NCI-H128 (cell line): ENCODE results near the gene ACE2.
"Not testable (repeated sequence)": the region's sequence is repeated elsewhere in the genome, so short reads cannot be mapped to it uniquely, and the experiment has no call there.

Experiments used
- DNase-seq: peaks from one replicate; lab custom pipeline; 2025; ENCODE audit not compliant: unreplicated experiment; lab: John Stamatoyannopoulos, UW

Gene ACE2

DNA sequence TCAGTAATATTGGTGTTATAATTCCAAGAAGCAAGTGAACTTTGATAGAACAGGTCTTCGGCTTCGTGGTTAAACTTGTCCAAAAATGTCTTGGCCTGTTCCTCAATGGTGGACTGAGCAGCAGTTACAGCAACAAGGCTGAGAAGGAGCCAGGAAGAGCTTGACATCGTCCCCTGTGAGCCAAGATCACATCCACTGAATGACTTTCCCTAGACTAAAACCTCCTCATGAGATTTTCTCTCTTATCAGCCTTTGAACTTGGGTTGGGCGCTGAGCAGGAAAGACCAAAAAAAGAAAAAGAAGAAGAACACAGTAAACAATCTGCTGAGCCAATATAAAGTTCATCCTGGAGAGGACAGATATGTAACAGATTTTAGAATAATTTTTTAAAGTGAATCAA lies at the start of gene ACE2:
Gene ACE2, minus strand, starts transcription at position 216 of the 400 bp plus-strand sequence. Its CDS starts 49 bp downstream, at position 167.
- no peak for DNase-seq

DNA sequence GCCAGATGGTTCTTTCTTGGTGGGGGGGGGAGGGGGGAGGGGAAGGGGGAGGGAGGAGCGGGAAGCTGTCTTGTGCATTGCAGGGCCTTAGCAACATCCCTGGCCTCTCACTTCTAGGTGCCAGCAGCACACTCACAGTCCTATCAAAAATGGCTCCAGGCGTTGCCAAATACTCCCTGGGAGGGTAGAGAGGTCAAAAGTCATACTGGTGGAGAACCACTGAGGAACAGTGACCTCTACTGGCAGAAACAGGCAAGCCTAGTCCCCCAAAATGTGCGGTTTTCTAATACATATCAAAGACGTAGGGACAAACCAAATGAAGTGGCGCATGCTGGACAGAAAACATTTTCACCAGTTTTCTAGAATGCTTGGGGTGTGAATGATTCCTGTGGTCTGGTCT lies 46.8 kb upstream of the ACE2 start:
- DNase-seq = not testable (repeated sequence)

GRCh38 chrX:15646543-15646942 lies 45.8 kb upstream of the ACE2 start:
- no peak for DNase-seq

- no peak for DNase-seq
These were observed 45.3 kb upstream of the ACE2 start for GRCh38 chrX:15646031-15646430.

DNA sequence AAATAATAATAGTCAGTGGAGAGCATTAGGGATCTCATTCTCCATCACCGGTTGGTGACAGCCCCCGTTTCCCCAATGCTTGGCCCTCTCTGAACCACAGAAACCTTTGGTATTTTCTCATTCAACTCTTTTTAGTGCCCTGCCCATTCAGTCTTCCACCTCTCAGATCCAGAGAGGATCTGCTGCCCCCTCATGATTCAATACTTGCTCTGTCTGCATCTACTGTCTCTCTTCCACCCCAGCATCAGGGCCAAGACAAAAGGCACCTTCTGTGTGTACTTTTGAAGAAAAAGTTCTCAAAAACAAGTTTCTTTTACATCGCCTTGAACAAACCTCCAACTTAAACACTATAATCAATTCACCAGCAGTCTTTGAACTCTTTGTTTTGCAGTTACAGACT lies 44.5 kb upstream of the ACE2 start:
- DNase-seq = no peak

DNA sequence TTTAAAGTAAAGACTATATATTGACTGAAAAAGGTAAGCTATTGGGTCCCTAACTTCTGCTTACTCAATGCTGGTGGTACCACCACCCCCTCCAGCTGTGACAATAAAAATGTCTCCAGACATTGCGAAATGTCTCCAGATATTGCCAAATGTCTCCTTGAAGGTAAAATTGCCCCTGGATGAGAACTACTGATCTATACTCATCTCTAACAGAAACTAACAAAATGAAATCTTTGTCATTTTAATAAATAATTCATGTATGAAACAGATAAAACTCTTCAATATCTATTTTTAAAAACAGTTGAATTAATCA lies 43.8 kb upstream of the ACE2 start:
- DNase-seq = no peak

GRCh38 chrX:15643786-15644559 lies 43.2 kb upstream of the ACE2 start:
- DNase-seq = no peak

GRCh38 chrX:15631637-15632036 lies 30.9 kb upstream of the ACE2 start:
- DNase-seq = no peak

- DNase-seq = no peak
These were observed 22.3 kb upstream of the ACE2 start for GRCh38 chrX:15623054-15623453.

GRCh38 chrX:15619053-15619755 lies 18.4 kb upstream of the ACE2 start:
- DNase-seq = no peak

GRCh38 chrX:15617111-15617510 lies 16.4 kb upstream of the ACE2 start:
- no peak for DNase-seq

DNA sequence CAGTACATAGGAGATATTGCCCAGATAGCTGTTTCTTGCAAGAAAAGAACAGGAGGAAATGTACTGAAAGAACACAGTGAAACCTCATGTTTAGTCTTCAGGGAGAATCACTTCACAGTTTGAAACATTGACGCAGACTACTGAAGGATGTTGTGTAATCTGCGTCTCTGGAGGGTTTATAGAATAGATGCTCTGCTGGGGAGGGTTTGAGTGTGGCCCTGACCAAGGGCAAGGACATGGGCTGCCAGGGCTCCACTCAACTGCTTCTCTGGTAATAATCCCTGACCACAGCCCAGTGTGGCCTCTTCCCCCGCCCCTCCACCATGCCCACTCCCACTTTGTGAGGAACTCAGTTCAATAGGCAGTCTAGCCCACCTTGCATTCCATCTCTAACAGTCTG lies 15.8 kb upstream of the ACE2 start:
- no peak for DNase-seq

DNA sequence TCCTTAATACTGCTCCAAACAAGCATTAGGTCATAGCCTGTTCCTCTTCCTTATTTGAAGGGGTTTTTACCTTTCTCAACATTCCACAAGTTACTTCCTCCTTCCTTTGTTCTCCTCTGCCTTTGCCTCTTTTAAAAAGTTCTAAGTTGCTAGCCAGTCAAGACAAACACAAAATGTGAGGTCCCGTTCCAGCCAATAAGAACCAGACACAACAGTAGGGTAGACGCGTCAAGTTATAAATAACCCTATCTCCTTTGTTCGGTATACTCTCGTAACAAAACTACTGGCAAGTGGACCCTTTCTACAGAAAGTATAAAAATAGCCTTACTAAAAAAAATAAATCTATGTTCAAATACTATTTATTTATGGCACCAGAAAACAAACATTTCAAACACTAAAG lies 6.3 kb upstream of the ACE2 start:
- DNase-seq = no peak

DNA sequence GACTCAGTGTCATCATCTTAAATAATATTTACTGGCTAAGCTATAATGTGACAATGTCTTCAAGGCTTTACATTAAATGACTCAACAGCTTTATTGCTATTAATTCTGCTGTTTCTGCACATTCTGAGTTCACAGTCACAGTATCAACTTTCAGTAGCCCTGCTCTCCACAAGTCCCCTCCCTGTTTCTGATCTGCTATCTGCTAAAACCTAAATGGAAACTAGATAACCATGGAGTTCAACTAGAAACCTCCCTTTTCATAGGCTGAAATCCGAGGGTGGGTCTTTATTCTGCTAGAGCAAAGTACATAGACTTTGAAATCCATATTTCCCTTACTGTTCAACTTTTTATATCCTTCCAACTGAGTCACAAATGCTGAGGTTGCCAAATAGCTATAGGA lies 5.4 kb upstream of the ACE2 start:
- DNase-seq = no peak

GRCh38 chrX:15605226-15605625 lies 4.5 kb upstream of the ACE2 start:
- DNase-seq = no peak

DNA sequence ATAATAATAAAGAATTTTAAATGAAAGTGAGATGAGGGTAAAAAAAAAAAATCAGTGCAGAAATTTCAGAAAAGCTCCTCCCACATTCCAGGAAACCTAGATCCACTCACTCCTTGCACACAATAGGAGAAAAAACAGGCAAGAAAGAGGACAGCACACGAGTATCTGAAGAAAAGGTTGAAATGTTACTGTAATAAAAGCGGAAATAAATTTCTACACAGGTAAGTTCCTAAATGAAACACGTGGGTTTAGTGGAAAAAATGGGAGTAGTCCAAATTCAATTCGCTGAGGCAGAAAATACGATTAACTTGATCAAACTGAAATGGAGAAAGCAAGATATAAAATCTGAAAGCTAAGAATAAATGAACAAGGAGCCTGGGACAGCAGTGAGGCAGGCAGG lies 2.0 kb upstream of the ACE2 start:
- DNase-seq = no peak

DNA sequence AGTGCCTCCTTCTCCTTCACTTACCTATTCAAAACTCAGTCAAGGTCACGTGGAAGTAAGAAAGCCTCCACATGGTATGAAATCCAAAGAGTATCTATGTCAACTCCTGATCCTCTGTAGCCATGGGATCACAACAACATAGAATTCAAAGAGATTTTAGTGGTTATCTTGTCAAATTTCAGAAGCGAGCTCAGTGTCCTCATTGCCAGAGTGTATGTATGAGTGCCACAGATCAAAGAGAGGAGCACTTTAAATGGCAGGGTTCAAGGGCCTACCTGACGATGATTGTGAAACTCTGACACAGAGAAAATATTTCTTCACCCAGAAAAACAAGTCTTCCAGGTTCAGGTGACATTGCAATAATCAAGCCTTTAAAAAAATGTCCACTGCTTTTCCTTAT lies 1.2 kb upstream of the ACE2 start:
- no peak for DNase-seq

- no peak for DNase-seq
These were observed 711 bp downstream of the ACE2 start for GRCh38 chrX:15600049-15600448.

GRCh38 chrX:15599461-15599860 lies 1.3 kb downstream of the ACE2 start:
- DNase-seq = no peak

DNA sequence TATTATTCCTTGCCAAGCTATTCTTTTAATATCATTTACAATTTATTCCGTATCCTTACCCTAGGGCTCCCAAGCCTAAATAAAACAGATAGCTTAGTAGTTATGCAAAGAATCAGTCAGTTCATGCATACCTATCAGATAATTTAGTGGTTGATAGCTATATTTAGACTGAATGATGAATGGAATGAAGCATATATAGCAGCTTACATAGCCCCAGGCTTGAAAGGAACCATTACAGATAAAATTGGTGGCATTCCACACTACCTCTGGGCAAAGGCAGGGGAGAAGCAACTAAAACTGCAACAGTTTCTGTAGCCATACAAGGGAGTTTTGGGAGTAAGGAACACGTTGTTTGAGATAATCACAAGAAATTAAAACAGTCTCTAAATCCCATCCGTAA lies 2.7 kb downstream of the ACE2 start:
- DNase-seq = no peak

DNA sequence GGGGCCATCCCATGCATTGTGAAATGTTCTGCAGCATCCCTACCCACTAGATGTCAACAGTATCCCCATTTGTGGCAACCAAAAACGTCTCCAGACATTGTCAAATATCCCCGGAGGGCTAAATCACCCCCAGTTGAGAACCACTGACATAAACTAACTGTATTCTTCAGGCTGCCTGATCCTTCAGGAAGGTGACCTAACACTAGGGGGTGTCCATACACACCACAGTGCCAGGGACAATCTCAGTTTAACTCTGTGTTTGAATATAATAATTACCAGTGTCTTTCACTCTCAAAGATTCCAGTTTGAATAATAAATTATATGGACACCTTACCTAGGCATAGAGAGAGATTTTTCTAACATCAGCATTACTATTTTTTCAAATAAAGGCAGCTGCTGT lies 6.4 kb downstream of the ACE2 start:
- no peak for DNase-seq

DNA sequence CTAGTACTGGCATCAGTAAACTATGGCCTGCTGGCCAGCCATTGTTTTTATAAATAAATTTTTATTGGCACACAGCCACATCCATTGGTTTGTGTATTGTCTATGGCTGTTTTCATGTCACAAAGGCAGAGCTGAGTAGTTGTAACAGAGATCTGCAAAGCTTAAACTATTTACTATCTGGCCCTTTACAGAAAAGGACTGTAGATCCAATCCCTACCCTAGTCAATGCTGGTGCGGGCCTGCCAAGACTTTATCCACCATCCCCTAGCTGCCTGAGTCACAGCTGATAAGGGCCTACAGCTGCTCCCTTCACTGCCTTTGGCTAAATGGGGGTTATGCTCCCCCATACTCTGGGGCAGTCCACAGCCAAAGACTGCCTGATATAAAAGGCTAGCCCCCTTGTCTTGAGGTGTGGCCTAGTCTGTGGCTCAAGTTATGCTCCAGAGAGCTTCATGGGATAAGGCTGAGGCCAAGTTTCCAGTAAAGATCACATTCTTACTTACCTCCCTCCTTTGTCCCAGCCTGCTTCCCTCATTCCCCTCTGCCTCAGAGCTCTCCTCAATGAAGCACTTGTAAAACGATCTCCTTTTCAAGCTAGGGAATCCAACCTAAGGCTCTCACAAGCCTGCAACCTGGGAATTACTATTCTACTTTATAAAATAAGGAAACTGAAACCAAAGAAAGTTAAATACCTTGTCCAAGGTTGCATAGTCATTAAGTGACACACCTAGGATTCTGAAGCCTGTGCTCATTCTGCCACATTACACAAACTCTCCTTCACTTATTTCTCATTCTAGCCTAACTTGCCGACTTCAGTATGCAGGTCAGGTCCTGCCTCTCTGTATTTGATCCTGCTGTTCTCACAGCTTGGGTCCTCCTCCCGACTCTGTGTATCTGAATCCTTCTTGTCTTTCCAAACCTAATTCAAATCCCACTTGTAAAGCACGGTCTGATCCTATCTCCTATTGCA lies 20.7 kb downstream of the ACE2 start:
- no peak for DNase-seq
